ENCODE data around the gene TMEFF1.
"Not testable (repeated sequence)": the region's sequence is repeated elsewhere in the genome, so short reads cannot be mapped to it uniquely, and the experiment has no call there.

Gene TMEFF1

GRCh38 chr9:100472788-100473275 is at the start of gene TMEFF1:
TMEFF1 (plus strand) TSS chr9:100473149; CDS start chr9:100473545, 396 bp downstream.
- no peak for DNase-seq (ENCODE audit: low read depth, low spot score)

GRCh38 chr9:100425758-100426157 is 47.2 kb upstream of the TMEFF1 start:
- no peak for DNase-seq (ENCODE audit: low read depth, low spot score)

GRCh38 chr9:100426189-100426529 is 46.8 kb upstream of the TMEFF1 start:
- DNase-seq (ENCODE audit: low read depth, low spot score): no peak

GRCh38 chr9:100426530-100427365 is 46.2 kb upstream of the TMEFF1 start, which contains the start of gene MSANTD3:
MSANTD3 (plus strand) TSS chr9:100427143; CDS start chr9:100441939, 14,796 bp downstream.
- no peak for DNase-seq (ENCODE audit: low read depth, low spot score)

GRCh38 chr9:100427366-100428263 is 45.3 kb upstream of the TMEFF1 start:
- DNase-seq (ENCODE audit: low read depth, low spot score): no peak

GRCh38 chr9:100428871-100429654 is 43.9 kb upstream of the TMEFF1 start:
- peak; percentile 91 for DNase-seq (ENCODE audit: low read depth, low spot score)

GRCh38 chr9:100430286-100430940 is 42.5 kb upstream of the TMEFF1 start:
- no peak for DNase-seq (ENCODE audit: low read depth, low spot score)

GRCh38 chr9:100431886-100432285 is 41.1 kb upstream of the TMEFF1 start:
- no peak for DNase-seq (ENCODE audit: low read depth, low spot score)

GRCh38 chr9:100432736-100433135 is 40.2 kb upstream of the TMEFF1 start:
- no peak for DNase-seq (ENCODE audit: low read depth, low spot score)

GRCh38 chr9:100436571-100436970 is 36.4 kb upstream of the TMEFF1 start:
- DNase-seq (ENCODE audit: low read depth, low spot score): no peak

GRCh38 chr9:100437860-100438805 is 34.8 kb upstream of the TMEFF1 start:
- DNase-seq (ENCODE audit: low read depth, low spot score): peak; percentile 61

- DNase-seq (ENCODE audit: low read depth, low spot score): no peak
Measured at GRCh38 chr9:100440071-100440470, 32.9 kb upstream of the TMEFF1 start.

- DNase-seq (ENCODE audit: low read depth, low spot score): not testable (repeated sequence)
Measured at GRCh38 chr9:100440487-100440886, 32.5 kb upstream of the TMEFF1 start.

GRCh38 chr9:100441911-100442361 is 31.0 kb upstream of the TMEFF1 start:
- DNase-seq (ENCODE audit: low read depth, low spot score): no peak

GRCh38 chr9:100443781-100444768 is 28.9 kb upstream of the TMEFF1 start:
- DNase-seq (ENCODE audit: low read depth, low spot score): no peak

- no peak for DNase-seq (ENCODE audit: low read depth, low spot score)
Measured at GRCh38 chr9:100445161-100445902, 27.6 kb upstream of the TMEFF1 start.

- no peak for DNase-seq (ENCODE audit: low read depth, low spot score)
Measured at GRCh38 chr9:100445903-100446549, 26.9 kb upstream of the TMEFF1 start.
